ENCODE data around the gene C4B.
"Not testable (repeated sequence)": the region's sequence is repeated elsewhere in the genome, so short reads cannot be mapped to it uniquely, and the experiment has no call there.

Gene C4B

GRCh38 chr6:32050562-32050961 is 36.0 kb downstream of the C4B start:
- Histone ChIP-seq H3K36me3 (no peaks in the 10 kb centered on the region), H3K4me1 (peaks cover 32% of the 10 kb centered on the region), H3K9me3 (no peaks in the 10 kb centered on the region), H3K9ac (no peak overlapping the region), H3K4me2 (no peak overlapping the region), H3K27me3 (no peaks in the 10 kb centered on the region), H4K20me1 (no peaks in the 10 kb centered on the region), H3K4me3 (no peak overlapping the region), H3K27ac (no peak overlapping the region)
- no peak for TF ChIP-seq Cebpa-rat (IDR thresholded peaks at IDR 0.05)

GRCh38 chr6:32052626-32053025 is 38.0 kb downstream of the C4B start:
- not testable (repeated sequence) for H3K4me2 ChIP-seq, H3K27me3 ChIP-seq, H3K4me3 ChIP-seq, H3K9me3 ChIP-seq, H3K27ac ChIP-seq, H3K9ac ChIP-seq, H3K36me3 ChIP-seq, H4K20me1 ChIP-seq
- H3K4me1 ChIP-seq = peaks cover 12% of the 10 kb centered on the region

- H3K27ac ChIP-seq, H3K4me1 ChIP-seq, H4K20me1 ChIP-seq, H3K27me3 ChIP-seq, H3K36me3 ChIP-seq, H3K9ac ChIP-seq, H3K4me2 ChIP-seq, H3K4me3 ChIP-seq, H3K9me3 ChIP-seq: not testable (repeated sequence)
Observed at GRCh38 chr6:32053314-32053713, 38.7 kb downstream of the C4B start.

- H3K4me1 ChIP-seq, H3K27me3 ChIP-seq: not testable (repeated sequence)
Observed at GRCh38 chr6:32055756-32056155, 41.2 kb downstream of the C4B start.

GRCh38 chr6:32056254-32056653 is 41.7 kb downstream of the C4B start:
- Histone ChIP-seq H3K9ac (no peak overlapping the region), H3K36me3 (no peaks in the 10 kb centered on the region), H3K27me3 (no peaks in the 10 kb centered on the region), H4K20me1 (no peaks in the 10 kb centered on the region), H3K27ac (no peak overlapping the region), H3K9me3 (no peaks in the 10 kb centered on the region), H3K4me1 (peaks cover 6% of the 10 kb centered on the region; the same call in 1 of the 2 replicates), H3K4me3 (no peak overlapping the region), H3K4me2 (no peak overlapping the region)
- TF ChIP-seq Cebpa-rat (IDR thresholded peaks at IDR 0.05) = no peak

More at GRCh38 chr6:32055756-32056155, 41.2 kb downstream of the C4B start:
- not testable (repeated sequence) for H3K27ac ChIP-seq, H3K36me3 ChIP-seq, H3K9ac ChIP-seq, H3K4me2 ChIP-seq, H3K4me3 ChIP-seq, H4K20me1 ChIP-seq, H3K9me3 ChIP-seq

- peaks cover 1% of the 10 kb centered on the region; the same call in 1 of the 2 replicates for H3K4me1 ChIP-seq
- no peak overlapping the region for H3K9ac ChIP-seq
- H4K20me1 ChIP-seq = no peaks in the 10 kb centered on the region
- no peak overlapping the region for H3K4me3 ChIP-seq
- no peak overlapping the region for H3K4me2 ChIP-seq
- no peak overlapping the region for H3K27ac ChIP-seq
- H3K27me3 ChIP-seq = no peaks in the 10 kb centered on the region
- H3K9me3 ChIP-seq = no peaks in the 10 kb centered on the region
- no peaks in the 10 kb centered on the region for H3K36me3 ChIP-seq
- no peak for TF ChIP-seq Cebpa-rat (IDR thresholded peaks at IDR 0.05)
Observed at GRCh38 chr6:32057966-32058365, 43.4 kb downstream of the C4B start.

GRCh38 chr6:32058511-32058963 is 43.9 kb downstream of the C4B start:
- Histone ChIP-seq H3K27me3 (no peaks in the 10 kb centered on the region), H3K9me3 (no peaks in the 10 kb centered on the region), H3K9ac (no peak overlapping the region), H3K4me3 (no peak overlapping the region), H3K4me1 (no peaks in the 10 kb centered on the region), H3K4me2 (no peak overlapping the region), H4K20me1 (no peaks in the 10 kb centered on the region), H3K36me3 (no peaks in the 10 kb centered on the region), H3K27ac (no peak overlapping the region)
- TF ChIP-seq Cebpa-rat (IDR thresholded peaks at IDR 0.05) = no peak

- Histone ChIP-seq H3K9me3 (no peaks in the 10 kb centered on the region), H3K27me3 (no peaks in the 10 kb centered on the region), H3K27ac (no peak overlapping the region), H4K20me1 (no peaks in the 10 kb centered on the region), H3K9ac (no peak overlapping the region), H3K4me1 (no peaks in the 10 kb centered on the region), H3K4me3 (no peak overlapping the region), H3K4me2 (no peak overlapping the region), H3K36me3 (no peaks in the 10 kb centered on the region)
- no peak for TF ChIP-seq Cebpa-rat (IDR thresholded peaks at IDR 0.05)
Observed at GRCh38 chr6:32060966-32061655, 46.5 kb downstream of the C4B start.

- Histone ChIP-seq H3K4me3 (no peak overlapping the region), H4K20me1 (no peaks in the 10 kb centered on the region), H3K4me1 (no peaks in the 10 kb centered on the region), H3K4me2 (no peak overlapping the region), H3K36me3 (no peaks in the 10 kb centered on the region), H3K27me3 (no peaks in the 10 kb centered on the region), H3K27ac (no peak overlapping the region), H3K9me3 (no peaks in the 10 kb centered on the region), H3K9ac (no peak overlapping the region)
- no peak for TF ChIP-seq Cebpa-rat (IDR thresholded peaks at IDR 0.05)
Observed at GRCh38 chr6:32064706-32065105, 50.1 kb downstream of the C4B start.

- not testable (repeated sequence) for H3K4me3 ChIP-seq, H3K4me2 ChIP-seq, H3K9me3 ChIP-seq, H3K27me3 ChIP-seq, H3K27ac ChIP-seq, H3K4me1 ChIP-seq, H3K9ac ChIP-seq, H4K20me1 ChIP-seq, H3K36me3 ChIP-seq
Observed at GRCh38 chr6:32067521-32067920, 52.9 kb downstream of the C4B start.

- not testable (repeated sequence) for H3K27me3 ChIP-seq, H3K4me1 ChIP-seq, H3K9ac ChIP-seq, H3K4me3 ChIP-seq, H3K4me2 ChIP-seq, H3K36me3 ChIP-seq, H3K9me3 ChIP-seq, H3K27ac ChIP-seq, H4K20me1 ChIP-seq
Observed at GRCh38 chr6:32068315-32068714, 53.7 kb downstream of the C4B start.

All from BLaER1 (cell line).